HG02678 (cell line): ENCODE measurements around the gene CLINT1.
A peak's percentile ranks its signal among the peaks of the same experiment; 100 is the strongest.
"Not testable (repeated sequence)": the region's sequence is repeated elsewhere in the genome, so short reads cannot be mapped to it uniquely, and the experiment has no call there.

Experiments used
- ATAC-seq: cut with Tn5 transposase; IDR thresholded peaks from one replicate; pipeline ENCODE4 v1.9.1; 2021; ENCODE audit warnings: mild to moderate bottlenecking, moderate library complexity; ENCODE audit not compliant: unreplicated experiment

CLINT1 gene

GRCh38 chr5:157864067-157864466 is 5.1 kb upstream of the CLINT1 start:
- no peak for ATAC-seq

- no peak for ATAC-seq
Observed at GRCh38 chr5:157862183-157862851, 3.4 kb upstream of the CLINT1 start.

GRCh38 chr5:157860898-157861890 is 2.2 kb upstream of the CLINT1 start:
- peak; percentile 70 for ATAC-seq

GRCh38 chr5:157859227-157859575 is 256 bp upstream of the CLINT1 start:
- ATAC-seq: no peak

- ATAC-seq: no peak
Observed at GRCh38 chr5:157857816-157858526, 974 bp downstream of the CLINT1 start.

GRCh38 chr5:157855404-157855994 is 3.4 kb downstream of the CLINT1 start:
- no peak for ATAC-seq

- not testable (repeated sequence) for ATAC-seq
Observed at GRCh38 chr5:157853365-157853764, 5.6 kb downstream of the CLINT1 start.

- ATAC-seq: no peak
Observed at GRCh38 chr5:157845914-157846598, 12.9 kb downstream of the CLINT1 start.

- no peak for ATAC-seq
Observed at GRCh38 chr5:157842787-157843186, 16.2 kb downstream of the CLINT1 start.

- ATAC-seq: no peak
Observed at GRCh38 chr5:157842185-157842584, 16.8 kb downstream of the CLINT1 start.

GRCh38 chr5:157839157-157839795 is 19.7 kb downstream of the CLINT1 start:
- ATAC-seq: no peak

GRCh38 chr5:157836121-157836753 is 22.7 kb downstream of the CLINT1 start:
- no peak for ATAC-seq

- ATAC-seq: no peak
Observed at GRCh38 chr5:157835041-157835440, 23.9 kb downstream of the CLINT1 start.

GRCh38 chr5:157828944-157829639 is 29.9 kb downstream of the CLINT1 start:
- no peak for ATAC-seq

GRCh38 chr5:157828105-157828943 is 30.6 kb downstream of the CLINT1 start:
- no peak for ATAC-seq

- ATAC-seq: no peak
Observed at GRCh38 chr5:157827423-157827822, 31.5 kb downstream of the CLINT1 start.

- ATAC-seq: no peak
Observed at GRCh38 chr5:157823655-157824054, 35.3 kb downstream of the CLINT1 start.
